PFSK-1 (cell line): ENCODE results near the gene SESTD1.

ENCODE experiments used
- FOXP2 ChIP-seq: optimal IDR thresholded peaks from 2 replicates; pipeline ENCODE3; 2011; ENCODE audit warnings: borderline replicate concordance, control low read depth, inconsistent platforms; ENCODE audit not compliant: insufficient read depth; ENCODE audit errors: extremely low read length, extremely low read depth
- POLR2AphosphoS5 ChIP-seq: IDR thresholded peaks from 2 replicates; pipeline ENCODE4 v1.6.1; 2012; ENCODE audit warnings: low read depth, mild to moderate bottlenecking, control low read depth, low read length, moderate library complexity
- SIN3A ChIP-seq: IDR thresholded peaks from 2 replicates; pipeline ENCODE4 v1.6.1; 2012; ENCODE audit warnings: mild to moderate bottlenecking, low read length, moderate library complexity, borderline replicate concordance; ENCODE audit not compliant: insufficient read depth
- TAF1 ChIP-seq: IDR thresholded peaks from 2 replicates; pipeline ENCODE4 v1.6.1; 2012; ENCODE audit warnings: low read length, control low read depth, borderline replicate concordance; ENCODE audit not compliant: insufficient read depth
- TF ChIP-seq, protein P1 (sequence below), 2 experiments: IDR thresholded peaks; 2 replicates each; pipeline versions ENCODE4 v1.6.1 to v1.8.0; 2011 to 2012; ENCODE audit warnings: low read depth in 2 of 2, low read length in 2 of 2, control low read depth in 1 of 2, inconsistent platforms in 1 of 2, mild to moderate bottlenecking in 1 of 2, moderate library complexity in 1 of 2; ENCODE audit not compliant: insufficient read depth in 1 of 2

The SESTD1 gene

GRCh38 chr2:179096090-179096489, 168.5 kb downstream of the SESTD1 start:
- TF ChIP-seq TAF1 (no peak), SIN3A (no peak), POLR2AphosphoS5 (no peak), FOXP2 (no peak)
- TF ChIP-seq, protein P1, sequence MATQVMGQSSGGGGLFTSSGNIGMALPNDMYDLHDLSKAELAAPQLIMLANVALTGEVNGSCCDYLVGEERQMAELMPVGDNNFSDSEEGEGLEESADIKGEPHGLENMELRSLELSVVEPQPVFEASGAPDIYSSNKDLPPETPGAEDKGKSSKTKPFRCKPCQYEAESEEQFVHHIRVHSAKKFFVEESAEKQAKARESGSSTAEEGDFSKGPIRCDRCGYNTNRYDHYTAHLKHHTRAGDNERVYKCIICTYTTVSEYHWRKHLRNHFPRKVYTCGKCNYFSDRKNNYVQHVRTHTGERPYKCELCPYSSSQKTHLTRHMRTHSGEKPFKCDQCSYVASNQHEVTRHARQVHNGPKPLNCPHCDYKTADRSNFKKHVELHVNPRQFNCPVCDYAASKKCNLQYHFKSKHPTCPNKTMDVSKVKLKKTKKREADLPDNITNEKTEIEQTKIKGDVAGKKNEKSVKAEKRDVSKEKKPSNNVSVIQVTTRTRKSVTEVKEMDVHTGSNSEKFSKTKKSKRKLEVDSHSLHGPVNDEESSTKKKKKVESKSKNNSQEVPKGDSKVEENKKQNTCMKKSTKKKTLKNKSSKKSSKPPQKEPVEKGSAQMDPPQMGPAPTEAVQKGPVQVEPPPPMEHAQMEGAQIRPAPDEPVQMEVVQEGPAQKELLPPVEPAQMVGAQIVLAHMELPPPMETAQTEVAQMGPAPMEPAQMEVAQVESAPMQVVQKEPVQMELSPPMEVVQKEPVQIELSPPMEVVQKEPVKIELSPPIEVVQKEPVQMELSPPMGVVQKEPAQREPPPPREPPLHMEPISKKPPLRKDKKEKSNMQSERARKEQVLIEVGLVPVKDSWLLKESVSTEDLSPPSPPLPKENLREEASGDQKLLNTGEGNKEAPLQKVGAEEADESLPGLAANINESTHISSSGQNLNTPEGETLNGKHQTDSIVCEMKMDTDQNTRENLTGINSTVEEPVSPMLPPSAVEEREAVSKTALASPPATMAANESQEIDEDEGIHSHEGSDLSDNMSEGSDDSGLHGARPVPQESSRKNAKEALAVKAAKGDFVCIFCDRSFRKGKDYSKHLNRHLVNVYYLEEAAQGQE (IDR thresholded peaks at IDR 0.05; ENCODE audit: insufficient read depth in 1 of 2, low read depth in 2 of 2, low read length in 2 of 2), result no peak

GRCh38 chr2:179082697-179083096, 181.9 kb downstream of the SESTD1 start:
- TF ChIP-seq TAF1 (no peak), SIN3A (no peak), FOXP2 (no peak), POLR2AphosphoS5 (no peak)
- TF ChIP-seq, protein P1 (IDR thresholded peaks at IDR 0.05; ENCODE audit: insufficient read depth in 1 of 2, low read depth in 2 of 2, low read length in 2 of 2), result no peak

- TF ChIP-seq SIN3A (no peak), POLR2AphosphoS5 (no peak), FOXP2 (no peak), TAF1 (no peak)
- TF ChIP-seq, protein P1 (IDR thresholded peaks at IDR 0.05; ENCODE audit: insufficient read depth in 1 of 2, low read depth in 2 of 2, low read length in 2 of 2), result no peak
Observed at GRCh38 chr2:179081954-179082353, 182.7 kb downstream of the SESTD1 start.

DNA sequence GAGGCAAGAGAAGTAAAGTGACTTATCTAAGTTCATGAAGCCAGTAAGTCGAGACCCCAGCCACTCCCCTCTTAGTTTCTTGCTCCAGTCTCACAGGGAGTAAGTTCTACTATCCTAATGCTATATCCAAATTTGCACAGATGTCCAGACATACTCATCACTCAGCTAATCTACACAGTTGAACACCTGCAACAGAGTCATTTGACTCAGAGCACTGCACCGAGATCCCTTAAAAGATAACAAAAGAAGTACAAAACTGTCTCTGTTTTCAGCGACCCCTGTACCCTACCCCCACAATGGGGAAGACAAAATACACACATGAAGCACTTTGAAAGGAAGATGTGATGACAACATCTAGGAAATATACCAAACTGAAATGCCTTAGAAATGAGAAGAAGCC, 192.1 kb downstream of the SESTD1 start:
- TF ChIP-seq POLR2AphosphoS5 (no peak), FOXP2 (no peak), SIN3A (no peak), TAF1 (no peak)
- TF ChIP-seq, protein P1 (IDR thresholded peaks at IDR 0.05; ENCODE audit: insufficient read depth in 1 of 2, low read depth in 2 of 2, low read length in 2 of 2), result no peak

DNA sequence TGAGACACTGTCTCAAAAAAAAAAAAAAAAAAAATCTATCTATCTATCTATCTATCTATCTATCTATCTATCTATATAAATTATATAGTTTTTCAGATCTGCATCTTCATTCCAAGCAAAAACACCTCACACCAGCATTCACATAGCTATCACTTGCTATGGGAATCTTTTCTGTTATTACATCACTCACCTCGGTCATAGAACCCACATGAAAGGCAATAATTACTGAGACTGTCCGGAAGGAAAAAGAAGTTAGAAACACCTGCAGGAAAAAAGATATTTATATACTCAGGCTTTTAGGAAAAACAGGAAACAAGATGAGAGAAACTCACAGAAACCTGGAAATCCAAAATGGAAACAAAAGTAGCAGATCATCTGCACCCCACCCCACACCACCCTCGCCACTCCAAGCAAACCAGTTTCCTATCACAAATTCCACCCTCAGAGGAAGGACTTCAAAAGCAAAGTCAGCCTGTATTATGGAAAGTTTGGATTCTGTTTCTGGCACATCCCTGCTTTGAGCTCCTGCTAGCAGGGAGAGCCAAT, 192.7 kb downstream of the SESTD1 start:
- TF ChIP-seq SIN3A, result no peak
- TF ChIP-seq TAF1, result no peak
- TF ChIP-seq FOXP2, result no peak
- TF ChIP-seq POLR2AphosphoS5, result no peak
- TF ChIP-seq, protein P1 (IDR thresholded peaks at IDR 0.05; ENCODE audit: insufficient read depth in 1 of 2, low read depth in 2 of 2, low read length in 2 of 2), result no peak
